ENCODE data around the gene GCH1.
A peak's percentile ranks its signal among the peaks of the same experiment; 100 is the strongest.

The GCH1 gene

GRCh38 chr14:54836231-54836630 lies 66.4 kb downstream of the GCH1 start:
- no peaks in the 10 kb centered on the region for H3K4me1 ChIP-seq (ENCODE audit: control insufficient read depth, insufficient read depth, low read length)
- H3K4me2 ChIP-seq (ENCODE audit: low read length): no peak overlapping the region
- H3K4me3 ChIP-seq (ENCODE audit: low read length): no peak overlapping the region
- H3K36me3 ChIP-seq (ENCODE audit: insufficient read depth, low read length): no peaks in the 10 kb centered on the region
- H3K9me3 ChIP-seq (replicated peaks; ENCODE audit: low read length): no peaks in the 10 kb centered on the region
- no peak overlapping the region for H3K9ac ChIP-seq (ENCODE audit: low read depth, low read length)
- H3K27me3 ChIP-seq (ENCODE audit: control insufficient read depth, insufficient read depth, low read length): peaks cover 41% of the 10 kb centered on the region

GRCh38 chr14:54834727-54835126 lies 67.9 kb downstream of the GCH1 start:
- H3K4me2 ChIP-seq (ENCODE audit: low read length): no peak overlapping the region
- H3K4me3 ChIP-seq (ENCODE audit: low read length): no peak overlapping the region
- peaks cover 41% of the 10 kb centered on the region for H3K27me3 ChIP-seq (ENCODE audit: control insufficient read depth, insufficient read depth, low read length)
- H3K9me3 ChIP-seq (replicated peaks; ENCODE audit: low read length): no peaks in the 10 kb centered on the region
- H3K36me3 ChIP-seq (ENCODE audit: insufficient read depth, low read length): no peaks in the 10 kb centered on the region
- H3K4me1 ChIP-seq (ENCODE audit: control insufficient read depth, insufficient read depth, low read length): no peaks in the 10 kb centered on the region
- no peak overlapping the region for H3K9ac ChIP-seq (ENCODE audit: low read depth, low read length)

GRCh38 chr14:54834081-54834480 lies 68.5 kb downstream of the GCH1 start:
- no peak overlapping the region for H3K4me2 ChIP-seq (ENCODE audit: low read length)
- no peaks in the 10 kb centered on the region for H3K9me3 ChIP-seq (replicated peaks; ENCODE audit: low read length)
- no peaks in the 10 kb centered on the region for H3K4me1 ChIP-seq (ENCODE audit: control insufficient read depth, insufficient read depth, low read length)
- no peak overlapping the region for H3K4me3 ChIP-seq (ENCODE audit: low read length)
- H3K36me3 ChIP-seq (ENCODE audit: insufficient read depth, low read length): no peaks in the 10 kb centered on the region
- H3K9ac ChIP-seq (ENCODE audit: low read depth, low read length): no peak overlapping the region
- peaks cover 42% of the 10 kb centered on the region for H3K27me3 ChIP-seq (ENCODE audit: control insufficient read depth, insufficient read depth, low read length)

GRCh38 chr14:54830650-54831049 lies 72.0 kb downstream of the GCH1 start:
- H3K9ac ChIP-seq (ENCODE audit: low read depth, low read length): no peak overlapping the region
- no peaks in the 10 kb centered on the region for H3K4me1 ChIP-seq (ENCODE audit: control insufficient read depth, insufficient read depth, low read length)
- no peak overlapping the region for H3K4me2 ChIP-seq (ENCODE audit: low read length)
- H3K36me3 ChIP-seq (ENCODE audit: insufficient read depth, low read length): no peaks in the 10 kb centered on the region
- H3K27me3 ChIP-seq (ENCODE audit: control insufficient read depth, insufficient read depth, low read length): peaks cover 62% of the 10 kb centered on the region
- H3K4me3 ChIP-seq (ENCODE audit: low read length): no peak overlapping the region
- H3K9me3 ChIP-seq (replicated peaks; ENCODE audit: low read length): no peaks in the 10 kb centered on the region

- no peak overlapping the region for H3K4me2 ChIP-seq (ENCODE audit: low read length)
- H3K4me3 ChIP-seq (ENCODE audit: low read length): no peak overlapping the region
- peaks cover 6% of the 10 kb centered on the region for H3K9me3 ChIP-seq (replicated peaks; ENCODE audit: low read length)
- H3K9ac ChIP-seq (ENCODE audit: low read depth, low read length): no peak overlapping the region
- H3K4me1 ChIP-seq (ENCODE audit: control insufficient read depth, insufficient read depth, low read length): no peaks in the 10 kb centered on the region
- H3K36me3 ChIP-seq (ENCODE audit: insufficient read depth, low read length): no peaks in the 10 kb centered on the region
- H3K27me3 ChIP-seq (ENCODE audit: control insufficient read depth, insufficient read depth, low read length): peaks cover 54% of the 10 kb centered on the region
These were observed 73.0 kb downstream of the GCH1 start for GRCh38 chr14:54829486-54830224.

GRCh38 chr14:54828037-54828436 lies 74.6 kb downstream of the GCH1 start:
- no peak overlapping the region for H3K4me2 ChIP-seq (ENCODE audit: low read length)
- H3K36me3 ChIP-seq (ENCODE audit: insufficient read depth, low read length): no peaks in the 10 kb centered on the region
- peaks cover 52% of the 10 kb centered on the region for H3K27me3 ChIP-seq (ENCODE audit: control insufficient read depth, insufficient read depth, low read length)
- H3K9me3 ChIP-seq (replicated peaks; ENCODE audit: low read length): peaks cover 16% of the 10 kb centered on the region
- no peaks in the 10 kb centered on the region for H3K4me1 ChIP-seq (ENCODE audit: control insufficient read depth, insufficient read depth, low read length)
- no peak overlapping the region for H3K4me3 ChIP-seq (ENCODE audit: low read length)
- H3K9ac ChIP-seq (ENCODE audit: low read depth, low read length): no peak overlapping the region

GRCh38 chr14:54823757-54824549 lies 78.7 kb downstream of the GCH1 start:
- Histone ChIP-seq H3K36me3 (ENCODE audit: insufficient read depth, low read length) (no peaks in the 10 kb centered on the region), H3K4me2 (ENCODE audit: low read length) (no peak overlapping the region), H3K27me3 (ENCODE audit: control insufficient read depth, insufficient read depth, low read length) (peaks cover 37% of the 10 kb centered on the region), H3K9ac (ENCODE audit: low read depth, low read length) (no peak overlapping the region), H3K9me3 (replicated peaks; ENCODE audit: low read length) (peaks cover 16% of the 10 kb centered on the region), H3K4me1 (ENCODE audit: control insufficient read depth, insufficient read depth, low read length) (peaks cover 1% of the 10 kb centered on the region), H3K4me3 (ENCODE audit: low read length) (no peak overlapping the region)

GRCh38 chr14:54822685-54823084 lies 79.9 kb downstream of the GCH1 start:
- peaks cover 16% of the 10 kb centered on the region for H3K9me3 ChIP-seq (replicated peaks; ENCODE audit: low read length)
- no peak overlapping the region for H3K4me2 ChIP-seq (ENCODE audit: low read length)
- H3K4me3 ChIP-seq (ENCODE audit: low read length): no peak overlapping the region
- peaks cover 7% of the 10 kb centered on the region for H3K4me1 ChIP-seq (ENCODE audit: control insufficient read depth, insufficient read depth, low read length)
- H3K27me3 ChIP-seq (ENCODE audit: control insufficient read depth, insufficient read depth, low read length): peaks cover 25% of the 10 kb centered on the region
- no peak overlapping the region for H3K9ac ChIP-seq (ENCODE audit: low read depth, low read length)
- no peaks in the 10 kb centered on the region for H3K36me3 ChIP-seq (ENCODE audit: insufficient read depth, low read length)

GRCh38 chr14:54818201-54819133 lies 84.2 kb downstream of the GCH1 start:
- Histone ChIP-seq H3K27me3 (ENCODE audit: control insufficient read depth, insufficient read depth, low read length) (peaks cover 17% of the 10 kb centered on the region), H3K9me3 (replicated peaks; ENCODE audit: low read length) (peaks cover under 1% of the 10 kb centered on the region), H3K36me3 (ENCODE audit: insufficient read depth, low read length) (no peaks in the 10 kb centered on the region), H3K4me2 (ENCODE audit: low read length) (peak overlapping the region; percentile 55), H3K4me3 (ENCODE audit: low read length) (no peak overlapping the region), H3K4me1 (ENCODE audit: control insufficient read depth, insufficient read depth, low read length) (peaks cover 7% of the 10 kb centered on the region), H3K9ac (ENCODE audit: low read depth, low read length) (no peak overlapping the region)

GRCh38 chr14:54817506-54817905 lies 85.1 kb downstream of the GCH1 start:
- H3K27me3 ChIP-seq (ENCODE audit: control insufficient read depth, insufficient read depth, low read length): peaks cover 13% of the 10 kb centered on the region
- H3K4me1 ChIP-seq (ENCODE audit: control insufficient read depth, insufficient read depth, low read length): peaks cover 7% of the 10 kb centered on the region

GRCh38 chr14:54816450-54816849 lies 86.2 kb downstream of the GCH1 start:
- H3K4me3 ChIP-seq (ENCODE audit: low read length): no peak overlapping the region
- H3K4me2 ChIP-seq (ENCODE audit: low read length): no peak overlapping the region

More at GRCh38 chr14:54817506-54817905, 85.1 kb downstream of the GCH1 start:
- no peak overlapping the region for H3K9ac ChIP-seq (ENCODE audit: low read depth, low read length)
- no peaks in the 10 kb centered on the region for H3K9me3 ChIP-seq (replicated peaks; ENCODE audit: low read length)
- H3K4me3 ChIP-seq (ENCODE audit: low read length): no peak overlapping the region
- no peaks in the 10 kb centered on the region for H3K36me3 ChIP-seq (ENCODE audit: insufficient read depth, low read length)
- no peak overlapping the region for H3K4me2 ChIP-seq (ENCODE audit: low read length)

More at GRCh38 chr14:54816450-54816849, 86.2 kb downstream of the GCH1 start:
- no peak overlapping the region for H3K9ac ChIP-seq (ENCODE audit: low read depth, low read length)
- no peaks in the 10 kb centered on the region for H3K9me3 ChIP-seq (replicated peaks; ENCODE audit: low read length)
- H3K4me1 ChIP-seq (ENCODE audit: control insufficient read depth, insufficient read depth, low read length): peaks cover 7% of the 10 kb centered on the region
- H3K27me3 ChIP-seq (ENCODE audit: control insufficient read depth, insufficient read depth, low read length): peaks cover 14% of the 10 kb centered on the region
- no peaks in the 10 kb centered on the region for H3K36me3 ChIP-seq (ENCODE audit: insufficient read depth, low read length)
